SU-DHL-6 (cell line): ENCODE results near the gene KLHL40.

Experiments used
- H2AFZ ChIP-seq: fragments of 200-600 bp; sonication (generic); 2 replicates; pipeline ENCODE4 v1.6.1; 2014; ENCODE audit warnings: low read depth, mild to moderate bottlenecking, moderate library complexity, mixed read lengths, antibody characterized with exemption, low read length; ENCODE audit not compliant: severe bottlenecking
- H3F3A ChIP-seq: fragments of 200-600 bp; shearing (Covaris generic); 2 replicates; pipeline ENCODE4 v1.6.0; 2016; ENCODE audit warnings: antibody characterized with exemption, mild to moderate bottlenecking; ENCODE audit not compliant: insufficient read depth
- H3K27ac ChIP-seq: fragments of 200-600 bp; sonication (generic); 2 replicates; pipeline ENCODE4 v1.5.1; 2016; ENCODE audit warnings: low read depth, mild to moderate bottlenecking, low read length, moderate library complexity, mixed read lengths
- H3K27me3 ChIP-seq: fragments of 200-600 bp; sonication (generic), shearing (Covaris generic); 2 replicates; pipeline ENCODE4 v1.6.0; 2014; ENCODE audit warnings: mild to moderate bottlenecking, low read length
- H3K36me3 ChIP-seq: fragments of 200-600 bp; sonication (generic); 2 replicates; pipeline ENCODE4 v1.6.1; 2014; ENCODE audit warnings: mild to moderate bottlenecking, low read length, mixed read lengths
- H3K4me2 ChIP-seq: fragments of 300-600, 200-600 bp; shearing (Covaris generic), sonication (generic); 2 replicates; pipeline ENCODE4 v1.6.0; 2014; ENCODE audit warnings: low read length, low read depth, mild to moderate bottlenecking; ENCODE audit not compliant: poor library complexity, severe bottlenecking
- H3K4me3 ChIP-seq: fragments of 200-600 bp; sonication (generic); 2 replicates; pipeline ENCODE4 v1.5.1; 2014; ENCODE audit warnings: antibody characterized with exemption, low read length, mild to moderate bottlenecking, mixed read lengths; ENCODE audit not compliant: insufficient read depth, poor library complexity, severe bottlenecking
- H3K79me2 ChIP-seq: fragments of 200-600 bp; sonication (generic); 2 replicates; pipeline ENCODE4 v1.6.1; 2014; ENCODE audit warnings: mild to moderate bottlenecking, low read length, moderate library complexity; ENCODE audit not compliant: insufficient read depth
- H3K9ac ChIP-seq: fragments of 200-600 bp; sonication (generic); 2 replicates; pipeline ENCODE4 v1.7.0; 2014; ENCODE audit warnings: mild to moderate bottlenecking, low read length
- H3K9me2 ChIP-seq: fragments of 200-600 bp; sonication (generic); replicated peaks from 2 replicates; pipeline ENCODE4 v1.6.1; 2014; ENCODE audit warnings: low read length; ENCODE audit not compliant: insufficient read depth
- H3K9me3 ChIP-seq: fragments of 200-600 bp; sonication (generic); 2 replicates; pipeline ENCODE4 v1.6.1; 2014; ENCODE audit warnings: low read length, mixed read lengths; ENCODE audit not compliant: insufficient read depth
- H4K20me1 ChIP-seq: fragments of 200-600 bp; sonication (generic); 2 replicates; pipeline ENCODE4 v1.6.1; 2014; ENCODE audit warnings: low read depth, mild to moderate bottlenecking, antibody characterized with exemption, low read length, moderate library complexity, mixed read lengths
- CTCF ChIP-seq: fragments of 200-600 bp; sonication (generic); IDR thresholded peaks from one replicate; pipeline ENCODE4 v1.5.1; 2017; ENCODE audit warnings: antibody characterized with exemption, mild to moderate bottlenecking, low read length, moderate library complexity; ENCODE audit not compliant: insufficient read depth, poor library complexity, severe bottlenecking
- EZH2phosphoT487 ChIP-seq: fragments of 200-600 bp; sonication (generic), shearing (Covaris generic); conservative IDR thresholded peaks from 2 replicates; pipeline ENCODE4 v1.6.1; 2018; ENCODE audit warnings: mild to moderate bottlenecking, antibody characterized with exemption, low read length, moderate library complexity, mixed read lengths

Gene KLHL40

GRCh38 chr3:42655331-42655888 is 29.9 kb upstream of the KLHL40 start:
- H3K79me2 ChIP-seq, result no peaks in the 10 kb centered on the region
- TF ChIP-seq CTCF, result no peak
- no peak for TF ChIP-seq EZH2phosphoT487
- no peaks in the 10 kb centered on the region for H3K9me2 ChIP-seq
- H3F3A ChIP-seq, result no peaks in the 10 kb centered on the region
- H3K4me3 ChIP-seq, result no peak overlapping the region
- H3K4me2 ChIP-seq, result no peak overlapping the region
- H3K9ac ChIP-seq, result no peak overlapping the region
- no peaks in the 10 kb centered on the region for H4K20me1 ChIP-seq
- no peak overlapping the region for H2AFZ ChIP-seq
- H3K36me3 ChIP-seq, result no peaks in the 10 kb centered on the region
- H3K27ac ChIP-seq, result no peak overlapping the region
- H3K27me3 ChIP-seq, result no peaks in the 10 kb centered on the region
- H3K9me3 ChIP-seq, result no peaks in the 10 kb centered on the region

- no peaks in the 10 kb centered on the region for H3K9me3 ChIP-seq
- no peaks in the 10 kb centered on the region for H3K9me2 ChIP-seq
- no peaks in the 10 kb centered on the region for H3K79me2 ChIP-seq
- no peaks in the 10 kb centered on the region for H3K36me3 ChIP-seq
- TF ChIP-seq EZH2phosphoT487, result no peak
- TF ChIP-seq CTCF, result no peak
- no peak overlapping the region for H3K4me2 ChIP-seq
- no peak overlapping the region for H3K9ac ChIP-seq
- no peak overlapping the region for H2AFZ ChIP-seq
- no peaks in the 10 kb centered on the region for H3F3A ChIP-seq
- no peaks in the 10 kb centered on the region for H3K27me3 ChIP-seq
- H4K20me1 ChIP-seq, result no peaks in the 10 kb centered on the region
- no peak overlapping the region for H3K4me3 ChIP-seq
- H3K27ac ChIP-seq, result no peak overlapping the region
Observed at GRCh38 chr3:42655980-42656679, 29.2 kb upstream of the KLHL40 start.

- Histone ChIP-seq H4K20me1 (no peaks in the 10 kb centered on the region), H3K36me3 (no peaks in the 10 kb centered on the region), H3F3A (no peaks in the 10 kb centered on the region), H3K27me3 (no peaks in the 10 kb centered on the region), H3K9ac (no peak overlapping the region), H3K4me3 (no peak overlapping the region), H2AFZ (no peak overlapping the region), H3K9me3 (no peaks in the 10 kb centered on the region), H3K79me2 (no peaks in the 10 kb centered on the region), H3K27ac (no peak overlapping the region), H3K4me2 (no peak overlapping the region), H3K9me2 (no peaks in the 10 kb centered on the region)
- no peak for TF ChIP-seq EZH2phosphoT487
- TF ChIP-seq CTCF, result no peak
Observed at GRCh38 chr3:42656680-42657610, 28.4 kb upstream of the KLHL40 start.
